ENCODE results near the gene SVIL.

The SVIL gene

DNA sequence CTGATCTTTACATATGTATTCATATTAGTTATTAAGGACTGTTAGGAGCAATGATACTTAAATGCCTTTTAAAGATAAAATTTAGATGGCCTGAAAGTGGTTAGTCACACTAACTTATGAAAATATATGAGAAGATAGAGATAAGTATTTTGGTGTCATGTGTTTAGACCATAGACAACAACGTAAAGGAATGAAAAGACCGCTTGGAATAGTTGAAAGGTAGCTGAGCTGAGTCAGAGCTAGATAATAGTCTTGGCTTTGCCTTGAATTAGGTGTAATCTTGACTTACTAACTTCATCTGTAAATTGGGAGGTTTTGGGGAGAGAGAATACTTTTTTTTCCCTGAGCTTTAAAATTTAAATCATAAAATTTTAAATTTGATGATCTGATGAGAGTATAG is 218.9 kb downstream of the SVIL start:
- Histone ChIP-seq H3K36me3 (peaks cover 2% of the 10 kb centered on the region), H3K4me3 (ENCODE audit: low read depth, low read length) (no peak overlapping the region), H3K4me1 (no peaks in the 10 kb centered on the region), H3K27me3 (no peaks in the 10 kb centered on the region), H3K9me3 (no peaks in the 10 kb centered on the region)
- TF ChIP-seq, protein P1, sequence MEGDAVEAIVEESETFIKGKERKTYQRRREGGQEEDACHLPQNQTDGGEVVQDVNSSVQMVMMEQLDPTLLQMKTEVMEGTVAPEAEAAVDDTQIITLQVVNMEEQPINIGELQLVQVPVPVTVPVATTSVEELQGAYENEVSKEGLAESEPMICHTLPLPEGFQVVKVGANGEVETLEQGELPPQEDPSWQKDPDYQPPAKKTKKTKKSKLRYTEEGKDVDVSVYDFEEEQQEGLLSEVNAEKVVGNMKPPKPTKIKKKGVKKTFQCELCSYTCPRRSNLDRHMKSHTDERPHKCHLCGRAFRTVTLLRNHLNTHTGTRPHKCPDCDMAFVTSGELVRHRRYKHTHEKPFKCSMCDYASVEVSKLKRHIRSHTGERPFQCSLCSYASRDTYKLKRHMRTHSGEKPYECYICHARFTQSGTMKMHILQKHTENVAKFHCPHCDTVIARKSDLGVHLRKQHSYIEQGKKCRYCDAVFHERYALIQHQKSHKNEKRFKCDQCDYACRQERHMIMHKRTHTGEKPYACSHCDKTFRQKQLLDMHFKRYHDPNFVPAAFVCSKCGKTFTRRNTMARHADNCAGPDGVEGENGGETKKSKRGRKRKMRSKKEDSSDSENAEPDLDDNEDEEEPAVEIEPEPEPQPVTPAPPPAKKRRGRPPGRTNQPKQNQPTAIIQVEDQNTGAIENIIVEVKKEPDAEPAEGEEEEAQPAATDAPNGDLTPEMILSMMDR (IDR thresholded peaks at IDR 0.05; ENCODE audit: low read depth, low read length) = no peak
- DNase-seq = no peak

DNA sequence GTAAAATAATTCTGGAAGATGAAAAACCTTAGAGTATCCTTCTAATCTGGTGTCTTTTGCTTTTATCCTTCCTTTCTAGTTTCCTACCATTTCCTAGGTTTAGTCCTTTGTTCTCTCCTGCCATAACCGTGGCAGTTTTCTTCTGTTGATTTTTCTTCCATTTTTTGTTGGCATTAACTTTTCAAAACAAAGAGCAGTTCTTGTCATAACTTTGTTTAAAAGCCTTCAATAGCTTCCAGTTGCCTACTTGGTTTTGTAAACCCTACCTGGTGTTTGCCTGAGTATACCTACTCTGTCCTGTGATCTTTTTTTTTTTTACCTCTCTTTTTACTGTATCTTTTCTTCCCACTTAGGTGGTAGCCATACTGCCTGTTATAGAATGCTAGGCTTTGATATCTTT is 220.3 kb downstream of the SVIL start:
- no peaks in the 10 kb centered on the region for H3K4me1 ChIP-seq
- TF ChIP-seq, protein P1 (IDR thresholded peaks at IDR 0.05; ENCODE audit: low read depth, low read length) = no peak
- H3K9me3 ChIP-seq = no peaks in the 10 kb centered on the region
- no peaks in the 10 kb centered on the region; the same call in 1 of the 2 replicates for H3K36me3 ChIP-seq
- DNase-seq = no peak
- H3K4me3 ChIP-seq (ENCODE audit: low read depth, low read length) = no peak overlapping the region
- H3K27me3 ChIP-seq = no peaks in the 10 kb centered on the region

DNA sequence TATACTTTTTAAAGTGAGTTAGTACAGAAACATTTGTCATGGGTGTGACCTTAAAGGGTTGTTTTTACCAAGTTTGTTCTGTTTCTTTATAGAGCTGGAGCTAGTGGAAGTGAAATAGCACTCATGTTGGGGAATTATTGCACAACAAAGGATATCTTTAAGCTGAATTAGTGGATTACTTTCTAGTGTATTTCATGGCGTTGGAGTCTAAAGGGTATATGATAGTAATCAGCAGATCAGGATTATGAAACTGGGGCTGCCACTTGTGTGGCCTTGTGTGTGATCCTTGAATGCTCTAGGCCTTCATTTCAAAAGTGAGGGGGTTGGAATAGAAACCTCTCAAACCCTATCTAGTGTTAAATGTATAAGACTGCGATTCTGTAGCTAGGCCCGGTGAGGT is 222.3 kb downstream of the SVIL start:
- Histone ChIP-seq H3K4me1 (no peaks in the 10 kb centered on the region), H3K36me3 (no peaks in the 10 kb centered on the region; the same call in 1 of the 2 replicates), H3K27me3 (no peaks in the 10 kb centered on the region), H3K4me3 (ENCODE audit: low read depth, low read length) (no peak overlapping the region), H3K9me3 (no peaks in the 10 kb centered on the region)
- TF ChIP-seq, protein P1 (IDR thresholded peaks at IDR 0.05; ENCODE audit: low read depth, low read length) = no peak
- no peak for DNase-seq

DNA sequence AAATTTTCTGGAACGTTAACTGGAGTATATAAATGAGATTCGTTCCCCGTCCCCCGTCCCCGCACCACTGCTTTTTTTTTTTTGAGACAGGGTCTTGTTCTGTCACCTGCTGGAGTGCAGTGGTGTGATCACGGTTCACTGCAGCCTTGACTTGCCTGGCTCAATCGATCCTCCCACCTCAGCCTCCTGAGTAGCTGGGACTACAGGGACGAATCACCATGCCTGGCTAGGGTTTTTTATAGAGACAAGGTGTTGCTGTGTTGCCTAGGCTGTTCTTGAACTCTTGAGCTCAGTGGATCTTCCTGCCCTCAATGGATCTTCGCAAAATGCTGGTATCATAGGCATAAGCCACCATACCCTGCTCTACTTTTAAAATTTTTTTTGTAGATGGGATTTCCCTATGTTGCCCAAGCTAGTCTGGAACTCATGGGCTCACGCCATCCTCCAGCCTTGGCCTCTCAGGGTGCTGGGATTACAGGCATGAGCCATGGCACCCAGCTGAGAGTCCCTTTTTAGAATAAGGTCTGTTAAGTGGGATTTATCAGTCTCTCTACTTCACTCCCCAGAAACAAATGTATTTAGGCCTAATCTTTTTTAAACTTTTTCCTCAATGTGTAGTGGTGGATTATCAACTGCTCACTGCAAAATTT is 223.0 kb downstream of the SVIL start:
- H3K4me1 ChIP-seq = no peaks in the 10 kb centered on the region
- TF ChIP-seq, protein P1 (IDR thresholded peaks at IDR 0.05; ENCODE audit: low read depth, low read length) = no peak
- H3K4me3 ChIP-seq (ENCODE audit: low read depth, low read length) = no peak overlapping the region
- no peak for DNase-seq
- no peaks in the 10 kb centered on the region for H3K36me3 ChIP-seq
- H3K27me3 ChIP-seq = no peaks in the 10 kb centered on the region
- no peaks in the 10 kb centered on the region for H3K9me3 ChIP-seq

DNA sequence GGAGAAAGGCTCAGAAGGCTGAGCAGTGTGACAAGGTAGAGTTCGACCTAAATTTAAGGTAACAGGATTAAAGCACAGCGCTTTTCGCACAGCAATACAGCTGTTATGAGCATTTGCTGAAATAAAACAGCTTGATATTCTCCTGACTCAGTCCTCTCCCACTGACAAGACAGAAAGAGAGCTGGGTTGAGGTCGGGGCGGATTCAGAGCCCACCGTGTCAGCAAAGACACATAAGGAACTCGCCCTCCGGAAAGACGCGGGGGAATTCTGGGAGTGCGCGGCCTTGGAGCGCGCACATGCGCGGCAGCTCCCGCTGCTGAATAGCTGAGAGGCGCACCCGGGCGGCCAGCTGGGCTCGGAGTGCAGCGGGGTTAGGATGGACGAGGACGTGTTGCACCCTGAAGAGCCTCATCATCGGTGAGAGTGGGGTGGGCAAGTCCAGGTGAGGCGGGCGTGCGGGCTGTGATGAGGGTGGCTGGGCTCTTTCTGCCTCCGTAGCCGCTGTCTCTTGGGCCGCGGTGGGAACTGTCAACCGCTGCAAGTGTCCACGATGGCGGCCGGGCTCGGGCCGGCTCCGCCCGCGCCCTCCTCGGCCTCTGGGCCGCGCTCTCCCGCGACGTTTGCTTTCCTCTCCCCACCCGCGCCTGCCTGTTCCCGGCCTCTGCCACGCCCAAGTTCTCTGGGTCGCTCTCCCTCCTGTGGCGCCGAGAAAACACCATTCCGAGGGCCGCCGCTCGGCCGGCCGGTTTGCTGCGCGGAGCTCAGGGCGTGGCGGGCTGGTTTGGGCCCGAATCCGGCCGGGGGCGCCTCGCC is 225.3 kb downstream of the SVIL start:
- Histone ChIP-seq H3K4me1 (no peaks in the 10 kb centered on the region), H3K4me3 (ENCODE audit: low read depth, low read length) (peak overlapping the region; percentile 77), H3K9me3 (no peaks in the 10 kb centered on the region), H3K27me3 (no peaks in the 10 kb centered on the region), H3K36me3 (no peaks in the 10 kb centered on the region)
- TF ChIP-seq, protein P1 (IDR thresholded peaks at IDR 0.05; ENCODE audit: low read depth, low read length) = no peak
- peak; percentile 75 for DNase-seq

DNA sequence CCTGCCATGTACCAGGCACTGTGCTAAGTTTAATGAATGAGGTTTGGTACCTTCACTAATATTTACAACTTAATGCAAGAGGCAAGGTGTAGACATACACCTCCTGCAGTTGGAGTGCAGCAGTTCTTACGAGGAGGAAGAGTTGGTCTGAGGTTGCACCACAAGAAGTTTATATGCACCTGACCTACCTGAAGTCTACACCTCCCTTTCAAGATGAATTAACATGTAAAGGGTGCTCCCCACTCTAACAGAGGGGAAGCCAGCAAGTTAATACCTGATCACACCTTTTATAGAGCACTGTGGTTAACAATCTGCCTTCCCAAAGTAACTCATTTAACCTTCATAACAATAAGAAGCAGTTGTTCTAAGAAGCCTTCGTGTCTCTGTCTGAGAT is 225.9 kb downstream of the SVIL start:
- no peaks in the 10 kb centered on the region for H3K4me1 ChIP-seq
- H3K27me3 ChIP-seq = no peaks in the 10 kb centered on the region
- H3K9me3 ChIP-seq = no peaks in the 10 kb centered on the region
- no peak for DNase-seq
- peak overlapping the region; percentile 77 for H3K4me3 ChIP-seq (ENCODE audit: low read depth, low read length)
- H3K36me3 ChIP-seq = no peaks in the 10 kb centered on the region
- TF ChIP-seq, protein P1 (IDR thresholded peaks at IDR 0.05; ENCODE audit: low read depth, low read length) = no peak
